Measurements from ENCODE around the gene PTRH2. TPM values are rescaled to one million over a fixed set of nuclear protein-coding genes. Genes with fewer than 3 reads are reported as not detected.

PTRH2 gene
- total RNA-seq, 2 experiments from 2014 or later = 22.8 to 23.3 TPM

DNA sequence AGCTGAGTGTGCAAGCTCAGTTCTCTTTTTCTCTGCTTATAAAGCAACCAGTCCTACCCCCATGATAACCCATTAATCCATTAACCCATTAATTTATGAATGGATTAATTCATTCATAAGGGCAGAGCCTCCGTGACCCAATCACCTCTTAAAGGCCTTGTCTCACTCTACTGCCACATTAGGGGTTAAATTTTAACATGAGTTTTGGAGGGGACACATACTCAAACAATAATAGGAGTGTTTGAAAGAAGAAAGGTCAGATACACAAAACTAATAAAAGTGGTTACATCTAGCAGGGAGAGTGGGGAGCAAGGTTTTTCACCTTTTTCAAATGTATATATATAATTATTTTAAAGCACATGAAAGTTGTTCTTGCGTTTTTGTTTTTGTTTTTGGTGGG is 7.0 kb upstream of the PTRH2 start:
- Mint-ChIP-seq H3K27ac (no peak overlapping the region), H3K4me3 (no peak overlapping the region), H3K4me1 (peaks cover 22% of the 10 kb centered on the region), H3K9me3 (no peaks in the 10 kb centered on the region), H3K27me3 (no peaks in the 10 kb centered on the region), H3K36me3 (ENCODE audit: low read depth) (peaks cover 10% of the 10 kb centered on the region)
- POLR2A ChIA-PET = no interaction called here
- no peak for DNase-seq
- CTCF ChIA-PET = no interaction called here

DNA sequence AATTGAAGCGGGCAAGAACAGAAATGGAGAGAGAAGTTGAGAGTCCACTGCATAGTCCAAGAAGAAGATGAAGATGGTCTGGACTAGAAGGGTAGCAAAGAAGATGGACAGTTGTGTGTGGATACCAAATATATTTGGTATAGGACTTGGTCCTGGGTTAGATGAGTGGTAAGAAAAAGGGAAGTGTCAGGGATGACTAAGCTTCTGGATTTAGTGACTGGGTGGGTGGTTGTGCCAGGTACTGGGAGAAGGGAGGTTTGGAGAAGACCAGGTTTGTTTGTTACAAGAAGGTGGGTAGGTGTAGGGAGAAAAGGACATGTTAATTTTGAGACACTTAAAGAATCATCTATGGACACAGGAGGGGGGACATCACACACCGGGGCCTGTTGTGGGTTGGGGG is 5.6 kb upstream of the PTRH2 start:
- Mint-ChIP-seq H3K4me1 (peaks cover 28% of the 10 kb centered on the region), H3K36me3 (ENCODE audit: low read depth) (peaks cover 5% of the 10 kb centered on the region), H3K9me3 (no peaks in the 10 kb centered on the region), H3K4me3 (no peak overlapping the region), H3K27ac (no peak overlapping the region), H3K27me3 (no peaks in the 10 kb centered on the region)
- ChIA-PET CTCF (no interaction called here), POLR2A (no interaction called here)
- no peak for DNase-seq

DNA sequence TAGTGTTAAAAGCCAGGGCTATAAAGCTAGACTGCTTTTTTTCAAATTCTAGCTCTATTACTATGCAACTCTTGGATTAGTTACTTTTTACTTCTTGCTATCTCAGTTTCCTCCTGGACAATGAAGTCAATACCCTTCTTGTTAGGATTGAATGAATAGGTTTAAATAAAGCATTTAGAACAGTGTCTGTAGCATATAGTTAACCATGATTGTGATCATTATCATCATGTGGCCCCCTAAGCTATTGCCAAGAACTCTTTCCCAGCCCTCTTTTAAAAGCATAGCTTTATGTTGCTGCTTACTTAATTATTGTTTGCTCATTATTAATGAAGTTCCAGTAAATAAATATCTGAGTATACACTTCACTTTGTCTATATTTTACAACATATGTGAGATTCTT is 4.7 kb upstream of the PTRH2 start:
- CTCF ChIA-PET = interaction anchor here (1.0 kb wide), 1 partner anchor 141 kb away, joined by 4 read pairs; no protein-coding TSS in a partner anchor
- DNase-seq = no peak
- POLR2A ChIA-PET = interaction anchor here (1.6 kb wide), 1 partner anchor 93 kb away, joined by 6 read pairs; the partner anchor contains the start of gene CLTC

DNA sequence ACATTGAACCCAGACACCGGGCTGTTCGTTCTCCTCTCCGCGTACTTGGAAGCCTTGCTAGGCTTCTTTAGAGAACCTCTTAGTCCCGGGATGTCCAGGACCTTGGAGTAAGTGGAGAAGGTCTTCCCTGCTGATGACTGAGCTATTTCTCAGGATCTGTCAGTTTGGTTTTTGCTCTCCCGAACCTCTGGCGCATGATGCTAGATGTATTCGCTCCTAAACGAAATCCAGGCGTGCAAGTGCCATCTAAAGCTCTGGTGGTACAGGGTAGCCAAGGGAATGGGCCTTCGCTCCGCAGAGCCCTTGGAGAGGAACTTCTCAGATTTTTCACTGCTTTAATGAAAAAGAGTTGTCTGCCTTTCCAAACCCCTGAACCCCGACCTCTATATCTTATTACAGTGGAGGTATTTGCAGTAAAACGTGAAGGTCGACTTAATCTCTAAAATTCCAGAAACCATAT is 771 bp upstream of the PTRH2 start:
- no peaks in the 10 kb centered on the region for H3K27me3 Mint-ChIP-seq
- H3K9me3 Mint-ChIP-seq = no peaks in the 10 kb centered on the region
- ChIA-PET CTCF (interaction anchor here (0.9 to 2.2 kb wide), 8 partner anchors 33 to 378 kb away, joined by 3 to 7 read pairs (median 4); partner anchors contain the start of gene CLTC), POLR2A (interaction anchor here (0.7 to 3.7 kb wide), 23 partner anchors 9 to 553 kb away, joined by 3 to 50 read pairs (median 6); partner anchors contain the start of genes CLTC, DHX40, HEATR6 and PRR11)
- peak overlapping the region; percentile 98 for H3K4me3 Mint-ChIP-seq
- H3K36me3 Mint-ChIP-seq (ENCODE audit: low read depth) = peaks cover 26% of the 10 kb centered on the region
- H3K4me1 Mint-ChIP-seq = peaks cover 51% of the 10 kb centered on the region
- DNase-seq = no peak
- peak overlapping the region; percentile 91 for H3K27ac Mint-ChIP-seq

More for the DNA sequence above, 4.7 kb upstream of the PTRH2 start:
- Mint-ChIP-seq H3K27ac (no peak overlapping the region), H3K36me3 (ENCODE audit: low read depth) (peaks cover 11% of the 10 kb centered on the region), H3K27me3 (no peaks in the 10 kb centered on the region), H3K4me3 (no peak overlapping the region), H3K4me1 (peaks cover 28% of the 10 kb centered on the region), H3K9me3 (no peaks in the 10 kb centered on the region)

DNA sequence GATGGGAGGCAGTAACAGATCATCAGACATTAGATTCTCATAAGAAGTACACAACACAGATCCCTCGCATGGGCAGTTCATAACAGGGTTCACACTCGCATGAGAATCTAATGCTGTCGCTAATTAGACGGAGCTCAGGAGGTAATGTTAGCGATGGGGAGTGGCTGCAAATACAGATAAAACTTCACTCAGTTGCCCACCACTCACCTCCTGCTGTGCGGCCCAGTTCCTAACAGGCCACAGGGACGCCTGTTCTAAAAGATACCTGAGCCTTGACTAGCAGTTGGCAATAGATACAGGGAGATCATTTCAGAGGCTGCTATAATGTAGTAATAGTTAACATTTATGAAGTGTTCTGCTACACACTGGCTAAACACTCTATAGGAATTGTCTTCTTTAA is 4.9 kb downstream of the PTRH2 start:
- H3K36me3 Mint-ChIP-seq (ENCODE audit: low read depth) = peaks cover 56% of the 10 kb centered on the region
- no peak overlapping the region for H3K27ac Mint-ChIP-seq
- H3K4me1 Mint-ChIP-seq = peaks cover 71% of the 10 kb centered on the region
- no peak for DNase-seq
- CTCF ChIA-PET = interaction anchor here (0.7 to 1.2 kb wide), 2 partner anchors 22 to 83 kb away, joined by 4 to 5 read pairs; no protein-coding TSS in a partner anchor
- H3K4me3 Mint-ChIP-seq = no peak overlapping the region
- H3K27me3 Mint-ChIP-seq = no peaks in the 10 kb centered on the region
- no peaks in the 10 kb centered on the region for H3K9me3 Mint-ChIP-seq
- POLR2A ChIA-PET = interaction anchor here (1.2 to 2.5 kb wide), 3 partner anchors 10 to 83 kb away, joined by 3 to 9 read pairs (median 3); partner anchors contain the start of gene CLTC

DNA sequence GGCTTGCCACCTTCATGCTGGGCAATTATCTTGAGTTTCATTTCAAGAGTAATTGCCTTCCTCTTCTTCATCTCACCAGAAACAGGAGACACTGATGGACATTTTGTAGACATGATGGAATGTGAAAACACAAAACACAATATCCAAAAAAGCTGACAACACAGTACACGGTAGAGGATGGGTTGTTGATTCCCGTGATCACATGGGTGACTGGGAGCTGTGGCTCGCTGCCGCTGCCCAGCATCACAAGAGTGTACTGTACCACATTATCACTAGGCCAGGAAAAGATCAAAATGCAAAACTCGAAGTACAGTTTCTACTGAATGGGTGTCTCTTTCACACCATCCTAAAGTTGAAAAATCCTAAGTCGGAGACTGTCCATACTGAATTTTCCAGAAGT is 7.4 kb downstream of the PTRH2 start:
- H3K27ac Mint-ChIP-seq = no peak overlapping the region
- ChIA-PET POLR2A (no interaction called here), CTCF (no interaction called here)
- peaks cover 68% of the 10 kb centered on the region for H3K4me1 Mint-ChIP-seq
- H3K9me3 Mint-ChIP-seq = no peaks in the 10 kb centered on the region
- H3K4me3 Mint-ChIP-seq = no peak overlapping the region
- H3K27me3 Mint-ChIP-seq = no peaks in the 10 kb centered on the region
- DNase-seq = no peak
- peaks cover 55% of the 10 kb centered on the region for H3K36me3 Mint-ChIP-seq (ENCODE audit: low read depth)

DNA sequence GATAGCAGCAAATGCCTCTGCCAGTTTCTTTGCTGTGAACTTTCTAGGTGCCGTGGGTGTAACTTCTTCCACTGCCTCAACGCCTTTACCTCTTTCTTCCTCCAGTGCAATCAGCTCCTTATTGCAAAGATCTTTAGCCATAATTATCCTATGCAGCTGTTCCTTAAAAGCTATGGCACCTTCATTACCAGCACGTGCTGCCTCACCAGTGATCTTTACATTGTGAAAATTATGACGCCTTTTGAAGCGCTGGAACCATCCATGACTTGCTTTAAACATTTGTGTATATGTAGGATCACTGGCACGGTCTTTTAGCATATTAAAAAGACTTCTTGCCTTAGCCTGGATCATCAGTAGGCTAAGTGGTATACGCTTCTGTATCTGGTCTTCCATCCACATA is 8.0 kb downstream of the PTRH2 start:
- no peak overlapping the region for H3K27ac Mint-ChIP-seq
- ChIA-PET POLR2A (interaction anchor here (1.5 kb wide), 1 partner anchor 8 kb away, joined by 4 read pairs; the partner anchor contains the start of genes PTRH2 and VMP1), CTCF (no interaction called here)
- H3K4me3 Mint-ChIP-seq = no peak overlapping the region
- H3K4me1 Mint-ChIP-seq = peaks cover 63% of the 10 kb centered on the region
- no peak for DNase-seq
- no peaks in the 10 kb centered on the region for H3K27me3 Mint-ChIP-seq
- H3K9me3 Mint-ChIP-seq = no peaks in the 10 kb centered on the region
- H3K36me3 Mint-ChIP-seq (ENCODE audit: low read depth) = peaks cover 57% of the 10 kb centered on the region

DNA sequence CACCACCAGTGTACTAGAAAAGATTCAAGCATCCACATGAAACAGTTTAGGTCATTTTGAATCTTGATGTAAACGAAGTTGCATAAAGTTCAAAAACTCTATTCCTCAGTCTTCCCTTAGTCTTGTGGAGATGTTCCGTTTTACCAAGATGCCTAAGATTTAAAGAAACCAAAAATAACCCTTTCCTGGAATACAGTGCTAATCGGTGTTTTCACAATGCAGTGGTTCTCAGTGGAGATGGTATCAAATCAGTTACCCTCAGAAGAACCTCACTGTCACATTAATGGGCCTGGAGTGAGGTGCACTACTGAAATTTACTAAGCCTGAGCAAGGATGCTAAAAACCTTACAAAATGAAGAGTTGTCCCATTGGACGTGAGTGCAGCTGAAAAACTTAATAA is 9.1 kb downstream of the PTRH2 start:
- H3K4me1 Mint-ChIP-seq = peaks cover 59% of the 10 kb centered on the region
- CTCF ChIA-PET = no interaction called here

DNA sequence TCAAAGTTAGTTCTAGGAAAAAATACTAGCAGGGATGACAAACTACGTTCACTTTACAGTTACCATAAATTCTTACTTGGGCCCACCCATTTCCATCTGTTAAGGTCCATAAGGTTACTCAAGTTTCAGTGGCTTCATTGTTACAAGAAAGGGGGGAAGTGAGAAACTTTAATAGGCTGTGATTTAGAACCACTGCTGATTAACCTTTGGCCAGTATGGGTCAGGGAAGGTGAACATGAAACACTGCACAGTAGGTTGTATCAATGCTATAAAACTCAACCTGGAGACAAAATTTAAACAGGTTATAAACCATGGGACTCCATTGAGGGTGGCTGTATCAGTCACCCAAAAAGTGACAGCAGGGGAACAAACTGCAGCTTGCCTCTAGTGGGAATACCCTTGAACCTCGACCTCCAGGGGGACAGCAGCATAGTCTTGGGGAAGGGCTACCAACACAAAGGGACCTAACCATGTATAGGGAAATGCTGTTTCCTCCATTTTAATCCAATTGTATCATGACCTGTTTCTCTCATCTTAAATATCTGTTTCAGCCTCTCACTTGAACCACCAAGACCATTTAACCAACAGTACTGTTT is 10.4 kb downstream of the PTRH2 start:
- H3K4me3 Mint-ChIP-seq = no peak overlapping the region
- ChIA-PET POLR2A (no interaction called here), CTCF (no interaction called here)
- H3K4me1 Mint-ChIP-seq = peaks cover 50% of the 10 kb centered on the region
- no peaks in the 10 kb centered on the region for H3K27me3 Mint-ChIP-seq
- no peak overlapping the region for H3K27ac Mint-ChIP-seq
- no peak for DNase-seq
- peaks cover 70% of the 10 kb centered on the region for H3K36me3 Mint-ChIP-seq (ENCODE audit: low read depth)
- H3K9me3 Mint-ChIP-seq = no peaks in the 10 kb centered on the region

More for the DNA sequence above, 9.1 kb downstream of the PTRH2 start:
- POLR2A ChIA-PET = interaction anchor here (1.5 kb wide), 1 partner anchor 9 kb away, joined by 4 read pairs; the partner anchor contains the start of genes PTRH2 and VMP1
- DNase-seq = no peak
- Mint-ChIP-seq H3K36me3 (ENCODE audit: low read depth) (peaks cover 63% of the 10 kb centered on the region), H3K27ac (peak overlapping the region; percentile 4), H3K27me3 (no peaks in the 10 kb centered on the region), H3K4me3 (no peak overlapping the region), H3K9me3 (no peaks in the 10 kb centered on the region)

DNA sequence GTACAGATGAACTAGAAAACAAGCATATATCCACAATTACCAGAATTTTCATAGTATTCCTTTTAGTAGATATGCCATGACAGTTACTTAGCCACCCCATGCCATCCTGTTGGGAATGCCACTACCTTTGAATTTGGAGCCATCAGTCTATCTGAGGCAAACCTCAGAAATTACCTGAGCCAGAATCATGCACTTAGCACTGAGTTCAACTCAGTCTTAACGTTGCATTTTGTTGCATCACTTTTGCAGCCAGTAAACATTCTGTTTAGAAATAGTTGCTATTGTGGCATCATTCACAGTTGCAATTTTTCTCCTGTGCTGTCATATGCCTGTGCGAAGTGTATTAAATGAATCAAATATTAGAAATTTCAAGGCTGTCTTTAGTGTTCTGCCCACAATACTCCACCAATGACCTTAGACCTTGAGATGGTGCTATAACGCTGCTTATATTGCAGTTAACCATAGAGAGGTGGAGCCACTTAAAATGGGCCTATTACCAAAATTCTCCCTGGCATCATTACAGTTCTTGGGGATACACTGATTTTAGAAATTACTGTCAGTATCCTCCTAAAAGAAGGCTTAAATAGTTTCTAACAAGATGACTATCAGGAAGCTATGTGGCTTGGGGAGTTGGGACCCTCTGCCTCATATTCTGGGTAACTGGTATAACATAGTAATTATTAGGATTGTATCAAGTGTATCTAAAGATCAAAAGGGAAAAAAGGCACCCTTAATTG is 11.1 kb downstream of the PTRH2 start:
- no peaks in the 10 kb centered on the region for H3K27me3 Mint-ChIP-seq
- peaks cover 49% of the 10 kb centered on the region for H3K4me1 Mint-ChIP-seq
- no peak overlapping the region for H3K4me3 Mint-ChIP-seq
- peaks cover 74% of the 10 kb centered on the region for H3K36me3 Mint-ChIP-seq (ENCODE audit: low read depth)
- H3K9me3 Mint-ChIP-seq = no peaks in the 10 kb centered on the region
- DNase-seq = no peak
- ChIA-PET CTCF (no interaction called here), POLR2A (no interaction called here)
- H3K27ac Mint-ChIP-seq = no peak overlapping the region

DNA sequence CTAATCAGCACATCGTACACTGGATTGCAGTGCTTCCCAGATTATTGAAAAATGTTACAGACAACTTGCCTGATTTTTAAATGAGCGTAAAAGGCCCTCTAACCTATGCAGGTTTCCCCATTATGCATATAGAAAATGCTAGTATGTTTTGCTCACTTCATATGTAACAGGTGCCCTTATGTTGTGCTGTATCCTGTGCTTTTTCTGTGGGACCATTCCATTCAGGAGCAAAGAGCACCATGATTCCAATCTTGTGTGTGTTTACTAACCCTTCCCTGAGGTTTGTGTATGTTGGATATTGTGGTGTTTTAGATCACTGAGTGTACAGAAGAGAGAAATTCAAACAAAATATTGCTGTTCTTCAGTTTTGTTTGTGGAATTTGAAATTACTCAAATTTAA is 12.9 kb downstream of the PTRH2 start:
- Mint-ChIP-seq H3K36me3 (ENCODE audit: low read depth) (peaks cover 79% of the 10 kb centered on the region), H3K9me3 (no peaks in the 10 kb centered on the region), H3K4me3 (no peak overlapping the region), H3K4me1 (peaks cover 34% of the 10 kb centered on the region), H3K27me3 (no peaks in the 10 kb centered on the region), H3K27ac (no peak overlapping the region)
- DNase-seq = no peak
- ChIA-PET POLR2A (no interaction called here), CTCF (no interaction called here)

DNA sequence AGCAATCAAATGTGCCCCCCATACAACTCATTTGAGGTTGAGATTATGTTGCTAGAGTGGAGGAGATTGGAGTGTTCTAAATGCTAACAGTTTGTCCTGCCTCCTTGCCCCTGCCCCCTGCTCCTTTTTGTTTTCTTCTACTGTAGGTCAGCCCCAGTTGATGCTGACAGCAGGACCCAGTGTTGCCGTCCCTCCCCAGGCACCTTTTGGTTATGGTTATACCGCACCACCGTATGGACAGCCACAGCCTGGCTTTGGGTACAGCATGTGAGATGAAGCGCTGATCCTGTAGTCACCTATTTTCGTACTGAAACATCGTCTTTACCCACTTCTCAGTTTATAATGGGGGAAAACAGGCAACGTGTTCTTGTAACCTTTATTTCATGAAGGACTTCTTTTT is 13.6 kb downstream of the PTRH2 start:
- DNase-seq = no peak
- ChIA-PET CTCF (no interaction called here), POLR2A (no interaction called here)
- Mint-ChIP-seq H3K27me3 (no peaks in the 10 kb centered on the region), H3K36me3 (ENCODE audit: low read depth) (peaks cover 76% of the 10 kb centered on the region), H3K4me1 (peaks cover 31% of the 10 kb centered on the region), H3K27ac (no peak overlapping the region), H3K9me3 (no peaks in the 10 kb centered on the region), H3K4me3 (no peak overlapping the region)

DNA sequence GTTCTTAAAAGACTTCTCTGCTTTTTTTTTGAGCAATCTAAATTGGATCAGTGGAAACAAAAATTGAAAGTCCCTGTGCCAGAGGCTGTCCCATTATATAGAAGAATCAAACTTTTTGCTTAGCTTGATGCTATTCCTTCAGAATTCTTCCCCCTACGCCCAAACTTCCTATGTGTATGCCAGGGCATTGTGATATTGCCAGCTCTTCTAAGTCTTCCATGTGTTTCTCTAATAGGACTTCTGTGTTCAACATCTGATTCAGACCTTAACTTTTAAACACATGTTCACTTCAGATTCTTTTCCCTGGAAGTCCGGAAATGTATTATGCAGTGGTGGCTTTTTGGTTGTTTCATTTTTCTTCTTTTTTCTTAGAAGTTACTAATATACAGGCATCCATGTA is 18.7 kb downstream of the PTRH2 start:
- Mint-ChIP-seq H3K36me3 (ENCODE audit: low read depth) (peaks cover 79% of the 10 kb centered on the region), H3K27me3 (no peaks in the 10 kb centered on the region), H3K4me3 (no peak overlapping the region), H3K27ac (no peak overlapping the region), H3K4me1 (peaks cover 7% of the 10 kb centered on the region), H3K9me3 (no peaks in the 10 kb centered on the region)
- POLR2A ChIA-PET = interaction anchor here (1.5 kb wide), 1 partner anchor 19 kb away, joined by 8 read pairs; the partner anchor contains the start of genes PTRH2 and VMP1
- no peak for DNase-seq
- CTCF ChIA-PET = interaction anchor here (0.5 to 0.6 kb wide), 2 partner anchors 81 to 245 kb away, joined by 3 to 7 read pairs; no protein-coding TSS in a partner anchor

All from activated CD4-positive, alpha-beta memory T cell treated with anti-CD3 and anti-CD28 coated beads, Interleukin-2, amount 10 ng/mL, durations not matched to agents 7 days and 5 days (primary cell).